HTR-8/SVneo (cell line): Measurements from ENCODE around the gene DTX2.
A peak's percentile ranks its signal among the peaks of the same experiment; 100 is the strongest.
"Not testable (repeated sequence)": the region's sequence is repeated elsewhere in the genome, so short reads cannot be mapped to it uniquely, and the experiment has no call there.

Experiments
- DNase-seq: peaks from one replicate; pipeline ENCODE4 v3.0.0; 2011; ENCODE audit warnings: low spot score, mixed read lengths; ENCODE audit not compliant: insufficient read length
- FAIRE-seq: peaks from 2 replicates; lab custom pipeline; 2011; peaks lifted over from hg19 to GRCh38; lab: Jason Lieb, UNC

Gene DTX2

DNA sequence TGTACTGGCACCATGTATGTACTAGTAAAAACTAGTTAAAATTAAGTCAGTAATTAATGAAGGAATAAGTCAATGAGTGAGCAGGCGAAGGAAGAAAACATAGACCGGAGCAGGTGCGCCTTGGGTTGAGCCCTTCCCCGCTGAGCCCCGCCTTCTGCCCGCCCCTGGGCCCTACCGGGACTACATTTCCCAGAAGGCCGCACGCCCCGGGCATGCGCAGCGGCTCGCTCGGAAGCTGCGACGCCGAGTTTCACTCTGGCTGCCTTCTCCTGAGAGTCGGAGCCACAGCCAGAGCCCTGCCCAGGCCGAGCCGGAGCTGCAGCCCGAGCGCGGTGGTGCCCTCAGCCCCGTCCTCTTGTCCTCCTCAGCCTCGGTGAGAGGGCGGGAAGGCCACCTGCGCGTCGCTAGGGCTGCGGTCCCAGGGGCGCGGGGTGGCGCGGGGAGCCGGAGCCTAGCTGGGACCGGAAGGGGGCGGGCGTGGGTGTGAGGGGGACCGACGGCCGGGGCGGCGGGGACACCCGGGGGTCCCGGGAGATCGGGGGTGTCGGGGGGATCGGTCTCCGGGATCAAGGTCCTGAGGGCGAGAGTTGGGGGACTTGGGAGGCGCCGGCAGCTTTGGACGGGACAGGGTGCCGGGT is at the start of gene DTX2:
Gene DTX2 (plus strand): TSS at position 246 of the 638 bp plus-strand sequence. CDS start 18,801 bp downstream, outside the sequence.
- not testable (repeated sequence) for FAIRE-seq, DNase-seq

DNA sequence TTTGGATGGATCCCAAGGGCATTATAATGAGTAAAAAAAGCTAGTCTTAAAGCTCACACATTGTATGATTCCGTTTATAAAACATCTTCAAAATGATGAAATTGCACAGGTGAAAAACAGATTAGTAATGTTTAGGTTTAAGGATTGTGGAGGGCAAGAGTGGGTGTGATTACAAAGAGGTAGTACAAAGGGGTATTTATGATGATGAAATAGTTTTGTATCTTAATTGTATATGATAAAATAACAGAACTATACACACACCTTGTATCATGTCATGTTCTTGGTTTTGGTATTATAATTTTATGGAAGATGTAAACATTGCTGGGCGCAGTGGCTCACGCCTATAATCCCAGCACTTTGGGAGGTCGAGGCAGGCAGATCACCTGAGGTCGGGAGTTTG is 49.3 kb upstream of the DTX2 start:
- no peak for FAIRE-seq
- DNase-seq, result no peak

DNA sequence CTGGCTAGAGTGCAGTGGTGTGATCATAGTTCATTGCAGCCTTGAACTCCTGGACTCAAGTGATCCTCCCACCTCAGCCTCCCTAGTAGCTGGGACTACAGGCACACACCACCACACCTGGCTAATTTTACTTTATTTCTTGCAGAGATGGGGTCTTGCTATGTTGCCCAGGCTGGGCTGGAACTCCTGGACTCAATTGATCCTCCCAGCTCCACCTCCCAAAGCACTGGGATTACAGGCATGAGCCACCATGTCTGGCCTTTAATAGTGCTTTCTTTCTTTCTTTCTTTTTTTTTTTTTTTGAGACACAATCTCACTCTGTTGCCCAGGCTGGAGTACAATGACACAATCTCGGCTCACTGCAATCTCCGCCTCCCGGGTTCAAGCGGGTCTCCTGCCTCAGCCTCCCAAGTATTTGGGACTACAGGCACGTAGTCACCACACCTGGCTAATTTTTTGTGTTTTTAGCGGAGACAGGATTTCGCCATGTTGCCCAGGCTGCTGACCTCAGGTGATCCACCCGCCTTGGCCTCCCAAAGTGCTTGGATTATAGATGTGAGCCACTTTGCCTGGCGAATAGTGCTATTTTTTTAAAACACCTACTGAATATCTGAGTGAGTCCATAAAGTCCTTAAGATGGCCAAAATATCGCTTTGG is 43.7 kb upstream of the DTX2 start:
- not testable (repeated sequence) for DNase-seq, FAIRE-seq

DNA sequence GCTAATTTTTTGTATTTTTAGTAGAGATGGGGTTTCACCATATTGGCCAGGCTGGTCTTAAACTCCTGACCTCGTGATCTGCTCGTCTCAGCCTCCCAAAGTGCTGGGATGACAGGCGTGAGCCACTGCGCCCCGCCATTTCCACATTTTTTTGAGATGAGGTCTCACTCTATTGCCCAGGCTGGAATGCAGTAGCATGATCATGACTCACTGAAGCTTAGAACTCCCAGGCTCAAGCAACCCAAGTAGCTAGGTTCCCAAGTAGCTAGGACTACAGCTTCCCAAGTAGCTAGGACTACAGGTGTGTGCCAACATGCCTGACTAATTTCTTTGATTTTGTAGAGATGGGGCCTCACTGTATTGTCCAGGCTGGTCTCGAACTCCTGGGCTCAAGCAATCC is 40.4 kb upstream of the DTX2 start:
- peak; percentile 22 for DNase-seq
- not testable (repeated sequence) for FAIRE-seq

DNA sequence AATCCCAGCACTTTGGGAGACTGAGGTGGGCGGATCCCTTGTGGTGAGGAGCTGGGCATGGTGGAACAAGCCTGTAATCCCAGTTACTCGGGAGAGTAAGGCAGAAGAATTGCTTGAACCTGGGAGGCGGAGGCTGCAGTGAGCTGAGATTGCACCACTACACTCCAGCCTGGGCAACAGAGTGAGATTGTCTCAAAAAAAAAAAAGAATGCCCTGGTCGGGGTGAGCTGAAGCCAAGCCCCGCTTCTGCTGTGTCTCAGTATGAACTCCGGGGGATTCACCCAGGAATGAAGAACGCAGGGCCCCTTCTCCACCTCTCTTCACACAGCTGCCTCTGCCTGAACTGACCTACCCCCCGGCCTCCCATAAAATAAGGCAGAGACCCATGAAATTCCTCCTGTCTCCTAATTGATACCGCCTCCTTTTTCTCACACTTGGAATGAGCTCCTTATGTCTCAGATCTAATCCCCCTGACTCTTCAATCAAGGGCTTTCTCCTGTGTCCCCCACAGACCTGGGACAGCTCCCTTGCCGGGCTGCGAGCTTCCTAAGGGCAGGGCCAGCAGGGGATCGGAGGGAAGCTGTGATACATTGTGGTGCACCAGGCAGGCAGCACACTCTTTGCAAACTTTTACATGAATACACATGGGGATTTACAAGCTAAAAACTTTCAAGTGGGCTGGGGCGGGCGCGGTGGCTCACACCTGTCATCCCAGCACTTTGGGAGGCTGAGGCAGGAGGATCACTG is 37.7 kb upstream of the DTX2 start:
- no peak for DNase-seq

DNA sequence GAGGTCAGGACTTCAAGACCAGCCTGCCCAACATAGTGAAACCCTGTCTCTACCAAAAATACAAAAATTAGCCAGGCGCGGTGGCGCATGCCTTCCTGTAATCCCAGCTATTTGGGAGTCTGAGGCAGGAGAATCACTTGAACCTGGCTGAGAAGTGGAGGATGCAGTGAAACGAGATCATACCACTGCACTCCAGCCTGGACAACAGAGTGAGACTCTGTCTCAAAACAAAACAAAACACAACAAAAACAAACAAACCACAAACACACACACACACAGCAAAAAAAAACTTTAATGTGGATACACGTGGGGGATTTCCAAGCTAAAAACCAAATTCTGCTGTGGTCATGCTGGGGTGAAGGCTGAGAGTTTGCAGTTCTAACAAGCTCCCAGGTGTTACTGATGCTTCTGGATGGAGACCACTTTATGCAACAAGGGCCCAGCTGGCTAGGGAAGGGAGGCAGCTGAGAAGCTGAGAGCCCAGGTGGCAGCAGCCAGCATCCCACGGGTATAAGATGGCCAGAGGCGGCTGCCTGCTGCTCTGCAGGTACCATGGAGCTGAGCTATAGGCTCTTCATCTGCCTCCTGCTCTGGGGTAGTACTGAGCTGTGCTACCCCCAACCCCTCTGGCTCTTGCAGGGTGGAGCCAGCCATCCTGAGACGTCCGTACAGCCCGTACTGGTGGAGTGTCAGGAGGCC is 36.9 kb upstream of the DTX2 start, which contains the start of gene ZP3:
Gene ZP3 (plus strand): TSS at position 538 of the 699 bp plus-strand sequence. CDS start 15 bp downstream, at position 553.
- FAIRE-seq, result no peak
- no peak for DNase-seq

More for the DNA sequence above, 37.7 kb upstream of the DTX2 start:
- no peak for FAIRE-seq

DNA sequence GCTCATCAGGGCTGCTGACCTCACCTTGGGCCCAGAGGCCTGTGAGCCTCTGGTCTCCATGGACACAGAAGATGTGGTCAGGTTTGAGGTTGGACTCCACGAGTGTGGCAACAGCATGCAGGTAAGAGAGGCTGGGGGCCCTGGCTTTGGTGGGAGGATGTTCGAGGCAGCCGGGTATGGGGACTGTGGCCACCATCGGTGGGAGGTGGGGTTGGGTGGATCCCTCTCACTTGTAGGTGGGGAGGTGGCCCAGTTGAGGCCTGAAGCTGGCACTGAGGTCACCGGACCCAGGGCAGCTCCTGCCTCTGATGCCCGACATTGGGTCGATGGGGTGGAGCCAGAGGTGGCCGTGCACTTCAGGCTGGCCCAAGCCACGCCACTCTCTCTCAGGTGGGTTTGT is 36.4 kb upstream of the DTX2 start:
- no peak for FAIRE-seq

DNA sequence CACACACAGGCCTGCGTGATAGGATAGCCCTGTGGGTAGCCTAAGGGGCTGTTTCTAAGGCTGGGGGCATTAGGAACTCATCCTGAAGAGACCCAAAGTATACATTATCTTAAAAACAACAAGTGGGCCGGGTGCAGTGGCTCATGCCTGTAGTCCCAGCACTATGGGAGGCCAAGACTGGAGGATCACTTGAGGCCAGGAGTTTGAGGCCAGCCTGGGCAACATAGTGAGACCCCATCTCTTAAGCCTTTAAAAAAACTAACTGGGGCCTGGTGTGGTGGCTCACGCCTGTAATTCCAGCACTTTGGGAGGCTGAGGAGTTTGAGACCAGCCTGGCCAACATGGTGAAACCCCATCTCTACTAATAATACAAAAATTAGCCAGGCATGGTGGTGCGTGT is 36.0 kb upstream of the DTX2 start:
- not testable (repeated sequence) for DNase-seq, FAIRE-seq

More for the DNA sequence above, 36.4 kb upstream of the DTX2 start:
- DNase-seq, result no peak

DNA sequence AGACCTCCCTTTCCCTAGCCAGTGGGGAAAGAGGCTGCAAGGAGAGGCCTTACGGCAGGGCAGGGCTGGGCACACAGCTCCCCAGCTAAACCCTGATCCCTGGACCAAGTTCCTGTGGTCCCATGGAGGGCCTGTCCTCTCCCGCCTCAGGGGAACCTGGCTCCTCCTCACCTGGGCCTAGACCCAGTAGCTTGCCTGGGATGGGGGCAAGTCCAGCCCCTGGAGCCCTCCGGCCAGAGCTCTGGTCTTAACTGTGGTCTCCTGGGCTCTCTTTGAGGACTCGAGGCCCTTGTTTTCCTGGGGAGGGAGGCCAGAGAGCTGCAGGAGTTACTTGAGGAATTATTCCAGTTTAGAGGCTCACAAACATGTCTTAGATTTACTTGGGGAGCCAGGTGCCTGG is 35.3 kb upstream of the DTX2 start:
- no peak for DNase-seq

DNA sequence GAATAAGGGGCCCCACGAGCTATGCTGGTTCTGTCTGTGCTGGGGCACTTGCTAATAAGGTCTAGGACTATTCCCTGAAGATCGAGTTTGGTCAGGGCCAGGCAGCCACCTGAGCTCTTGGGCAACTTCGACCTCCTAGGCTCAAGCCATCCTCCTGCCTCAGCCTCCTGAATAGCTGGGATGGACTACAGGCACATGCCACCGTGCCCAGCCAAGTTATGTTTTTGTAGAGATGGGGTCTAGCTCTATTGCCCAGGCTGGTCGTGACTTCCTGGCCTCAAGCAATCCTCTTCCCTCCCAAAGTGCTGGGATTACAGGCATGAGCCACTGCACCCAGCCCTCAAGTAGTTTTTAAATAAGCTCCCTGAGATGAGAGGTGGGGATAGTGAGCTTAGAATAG is 33.9 kb upstream of the DTX2 start:
- no peak for DNase-seq

More for the DNA sequence above, 35.3 kb upstream of the DTX2 start:
- FAIRE-seq, result no peak

DNA sequence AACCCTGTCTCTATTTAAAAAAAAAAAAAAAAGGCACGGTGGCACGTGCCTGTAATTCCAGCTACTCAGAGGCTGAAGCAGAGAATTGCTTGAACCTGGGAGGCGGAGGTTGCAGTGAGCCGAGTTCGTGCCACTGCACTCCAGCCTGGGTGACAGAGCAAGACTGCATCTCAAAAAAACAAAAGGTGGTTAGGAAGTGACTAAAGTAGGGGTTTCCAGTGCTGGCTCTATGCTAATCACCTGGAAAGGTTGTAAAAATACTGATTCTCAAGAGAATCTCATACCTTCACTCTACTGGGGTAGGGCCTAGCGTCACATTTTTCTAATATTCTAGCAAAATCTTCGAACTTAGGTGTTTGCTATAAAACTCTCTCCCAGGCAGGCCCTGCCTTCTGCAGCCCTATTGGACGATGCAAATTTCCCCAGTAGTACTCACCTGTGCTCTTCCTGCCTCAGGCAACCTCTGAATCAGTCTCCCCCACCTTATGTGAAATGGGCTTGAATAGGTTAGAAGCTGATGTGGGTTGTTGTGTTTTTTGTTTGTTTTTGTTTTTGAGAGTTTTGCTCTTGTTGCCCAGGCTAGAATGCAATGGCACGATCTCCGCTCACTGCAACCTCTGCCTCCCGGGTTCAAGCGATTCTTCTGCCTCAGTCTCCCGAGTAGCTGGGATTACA is 33.2 kb upstream of the DTX2 start:
- FAIRE-seq, result no peak
- DNase-seq, result no peak

More for the DNA sequence above, 33.9 kb upstream of the DTX2 start:
- FAIRE-seq, result no peak

DNA sequence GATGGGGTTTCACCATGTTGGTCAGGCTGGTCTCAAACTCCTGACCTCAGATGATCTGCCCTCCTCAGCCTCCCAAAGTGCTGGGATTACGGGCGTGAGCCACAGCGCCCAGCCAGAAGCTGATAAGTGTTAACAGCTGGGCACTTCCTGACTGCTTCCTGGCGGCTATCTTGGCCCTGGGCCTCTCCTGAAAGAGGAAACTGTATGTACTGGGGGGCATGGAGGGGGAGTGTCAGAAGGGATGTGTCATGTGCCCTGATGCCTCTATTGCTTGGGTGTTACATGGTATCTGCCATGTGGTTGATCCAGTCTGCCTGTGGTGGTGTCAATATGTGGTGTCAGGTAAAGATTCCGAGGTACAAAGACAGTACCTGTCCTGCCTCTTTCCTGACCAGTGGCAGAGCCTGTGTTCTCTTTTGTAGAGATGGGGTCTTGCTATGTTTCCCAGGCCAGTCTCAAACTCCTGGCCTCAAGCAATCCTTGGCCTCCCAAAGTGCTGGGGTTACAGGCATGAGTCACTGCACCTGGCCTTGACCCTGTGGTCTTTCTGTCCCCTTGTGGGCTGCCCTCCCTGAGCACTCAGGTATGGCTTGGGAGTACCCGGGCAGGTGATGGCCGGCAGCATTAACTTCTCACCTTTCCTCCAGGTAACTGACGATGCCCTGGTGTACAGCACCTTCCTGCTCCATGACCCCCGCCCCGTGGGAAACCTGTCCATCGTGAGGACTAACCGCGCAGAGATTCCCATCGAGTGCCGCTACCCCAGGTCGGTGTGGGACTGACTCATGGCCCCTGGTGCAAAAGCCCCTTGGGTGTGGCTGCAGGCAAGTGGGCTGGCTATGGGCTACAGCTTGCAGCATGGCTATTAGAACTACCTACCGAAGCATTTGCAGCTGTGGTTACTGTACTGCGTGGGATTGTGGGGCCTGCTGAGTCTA is 32.4 kb upstream of the DTX2 start:
- no peak for FAIRE-seq
- no peak for DNase-seq

DNA sequence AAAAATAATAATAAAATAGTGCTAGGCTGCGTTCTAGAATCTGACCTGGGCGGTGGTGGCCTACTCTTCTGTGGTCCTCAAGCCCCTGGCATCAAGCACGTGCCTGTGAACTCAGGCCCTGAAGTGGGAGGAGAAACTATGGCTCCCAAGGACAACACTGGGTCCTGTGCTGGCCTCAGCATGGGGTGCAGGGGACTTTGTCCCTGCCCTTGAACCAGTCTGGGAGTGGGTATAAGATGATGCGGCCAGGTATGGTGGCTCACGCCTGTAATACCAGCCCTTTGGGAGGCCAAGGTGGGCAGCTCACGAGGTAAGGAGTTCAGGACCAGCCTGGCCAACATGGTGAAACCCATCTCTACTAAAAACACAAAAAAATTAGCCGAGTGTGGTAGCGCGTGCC is 31.3 kb upstream of the DTX2 start:
- DNase-seq (no peak), FAIRE-seq (no peak)

DNA sequence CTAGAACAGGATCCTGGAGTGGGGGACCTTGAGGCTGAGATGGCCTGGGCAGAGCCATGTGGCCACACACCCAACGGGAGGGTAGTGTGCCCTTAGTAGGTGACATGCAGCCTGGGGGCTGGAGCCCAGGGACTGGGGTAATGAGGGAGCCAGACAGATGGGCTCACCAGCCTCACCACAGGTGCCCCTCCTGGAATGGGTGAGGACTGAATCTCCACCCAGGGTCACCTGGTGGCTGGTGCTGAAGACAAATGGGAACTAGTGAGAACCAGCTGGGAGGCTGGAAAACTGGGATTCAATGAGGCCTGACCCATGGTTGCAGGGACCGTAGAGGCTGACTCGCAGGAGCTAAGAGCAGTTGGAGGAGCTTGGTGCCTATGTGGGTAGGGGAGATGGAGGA is 30.7 kb upstream of the DTX2 start:
- FAIRE-seq (no peak), DNase-seq (no peak)

DNA sequence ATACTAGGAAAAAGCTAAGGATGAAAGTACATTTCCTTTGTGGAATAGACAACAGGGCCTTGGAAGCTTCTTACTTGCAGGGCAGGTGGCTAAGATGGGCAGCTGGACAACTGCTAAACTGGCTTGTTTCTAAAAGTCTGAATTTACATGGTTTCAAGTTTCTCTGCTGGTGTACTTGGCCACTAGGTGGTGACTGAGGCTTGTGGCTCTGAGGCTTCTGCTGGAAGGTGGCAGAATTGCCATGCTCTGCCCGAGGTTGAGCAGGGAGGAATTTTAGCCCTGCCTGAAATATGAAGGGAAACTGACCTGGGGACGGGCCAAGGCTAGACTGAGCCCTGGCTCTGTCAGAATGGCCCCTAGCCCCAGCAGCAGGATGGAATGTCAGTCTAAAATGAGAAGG is 23.6 kb upstream of the DTX2 start:
- DNase-seq, FAIRE-seq: not testable (repeated sequence)

DNA sequence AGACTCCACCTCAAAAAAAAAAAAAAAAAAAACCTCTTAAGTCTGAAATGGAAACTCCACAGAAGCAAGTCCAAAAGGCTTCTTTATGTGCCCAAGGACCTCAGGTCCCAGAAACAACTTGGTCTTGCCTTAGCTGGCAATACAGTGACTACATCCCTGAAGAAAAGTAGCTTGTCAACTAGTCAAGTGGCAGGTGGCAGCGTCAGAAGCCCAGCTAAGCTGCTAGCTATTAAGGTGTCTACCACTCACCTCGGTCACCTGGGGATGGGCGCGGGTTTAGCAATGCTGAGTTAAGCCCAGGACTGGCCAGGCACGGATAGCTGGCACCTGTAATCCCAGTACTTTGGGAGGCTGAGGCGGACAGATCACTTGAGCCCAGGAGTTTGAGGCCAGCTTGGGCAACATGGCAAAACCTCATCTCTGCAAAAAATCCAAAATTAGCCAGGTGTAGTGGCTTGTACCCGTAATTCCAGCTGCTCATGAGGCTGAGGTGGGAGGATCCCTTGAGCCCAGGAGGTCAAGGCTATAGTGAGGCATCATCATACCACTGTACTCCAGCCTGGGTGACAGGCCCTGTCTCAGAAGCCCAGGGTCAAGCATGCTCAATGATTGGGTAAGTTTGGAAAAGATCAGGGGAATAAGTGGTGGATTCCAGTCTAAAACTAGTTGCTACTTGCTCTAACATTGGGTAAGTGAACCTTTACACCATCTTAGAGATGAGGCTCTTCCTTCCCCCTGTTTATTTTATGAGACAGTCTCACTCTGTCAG is 22.2 kb upstream of the DTX2 start:
- DNase-seq, FAIRE-seq: not testable (repeated sequence)

DNA sequence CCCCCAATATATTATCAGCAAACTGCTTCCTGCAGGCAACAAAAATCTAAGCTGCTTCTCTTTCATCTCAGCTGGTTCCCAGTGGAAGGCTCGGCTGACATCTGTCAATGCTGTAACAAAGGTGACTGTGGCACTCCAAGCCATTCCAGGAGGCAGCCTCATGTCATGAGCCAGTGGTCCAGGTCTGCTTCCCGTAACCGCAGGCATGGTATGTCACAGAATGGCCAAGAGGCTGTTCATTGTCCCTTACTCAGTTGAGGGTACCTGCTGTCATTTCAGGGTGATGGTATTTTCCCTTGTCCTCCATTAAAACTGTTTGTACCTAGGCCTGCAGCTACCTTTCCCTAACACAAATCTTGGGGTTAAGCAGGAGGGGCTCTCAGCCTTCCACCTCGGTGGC is 21.1 kb upstream of the DTX2 start:
- DNase-seq, FAIRE-seq: not testable (repeated sequence)

DNA sequence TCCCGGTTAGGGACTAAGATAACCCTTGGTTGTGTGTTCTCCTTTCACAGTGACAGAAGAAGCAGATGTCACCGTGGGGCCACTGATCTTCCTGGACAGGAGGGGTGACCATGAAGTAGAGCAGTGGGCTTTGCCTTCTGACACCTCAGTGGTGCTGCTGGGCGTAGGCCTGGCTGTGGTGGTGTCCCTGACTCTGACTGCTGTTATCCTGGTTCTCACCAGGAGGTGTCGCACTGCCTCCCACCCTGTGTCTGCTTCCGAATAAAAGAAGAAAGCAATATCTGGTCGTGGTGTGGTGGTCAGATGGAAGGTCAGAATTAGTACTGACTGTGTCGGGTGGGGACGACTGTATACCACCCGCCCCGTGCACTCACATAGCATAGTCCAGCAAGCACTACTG is 19.7 kb upstream of the DTX2 start:
- FAIRE-seq, DNase-seq: not testable (repeated sequence)
